PC-9 (cell line): ENCODE results near the gene PFKFB4. TPM values are rescaled to one million over a fixed set of nuclear protein-coding genes. Genes with fewer than 3 reads are reported as not detected.
A peak's percentile ranks its signal among the peaks of the same experiment; 100 is the strongest.

Source experiments
- BruUV-seq: library from RNA; stranded (reverse); fragments of 400-500 nt; replicated peaks from 2 replicates; lab custom pipeline; 2021; lab: Mats Ljungman, UMichigan
- CTCF ChIA-PET: fragments of 300-600 bp; sonication (Branson Sonifier 250); formaldehyde crosslinking; loops from one replicate; lab custom pipeline; 2022; ENCODE audit warnings: antibody characterized with exemption; lab: Charles Lee
- POLR2A ChIA-PET: fragments of 300-600 bp; sonication (Branson Sonifier 250); formaldehyde crosslinking; loops from one replicate; lab custom pipeline; 2022; ENCODE audit warnings: antibody characterized with exemption; ENCODE audit not compliant: unreplicated experiment; lab: Charles Lee
- DNase-seq, 2 experiments: peaks; one replicate each; pipeline versions ENCODE4 v3.0.0 to v3.0.0-alpha.2; 2015 to 2022; ENCODE audit warnings: mixed read lengths in 1 of 2
- H2AFZ ChIP-seq: fragments of 200-600 bp; sonication (generic); 2 replicates; pipeline ENCODE4 v1.8.1; 2017; ENCODE audit warnings: antibody characterized with exemption
- H3F3A ChIP-seq: fragments of 200-600 bp; sonication (generic); 2 replicates; pipeline ENCODE4 v1.8.1; 2017; ENCODE audit warnings: antibody characterized with exemption, mild to moderate bottlenecking, low read depth; ENCODE audit not compliant: insufficient read depth
- H3K27ac ChIP-seq: fragments of 200-600 bp; sonication (generic); 2 replicates; pipeline ENCODE4 v1.6.1; 2016; ENCODE audit warnings: mixed run types
- H3K27me3 ChIP-seq: fragments of 200-600 bp; sonication (generic); 2 replicates; pipeline ENCODE4 v1.6.1; 2016; ENCODE audit warnings: low read depth, mixed run types; ENCODE audit not compliant: insufficient read depth
- H3K36me3 ChIP-seq: fragments of 200-600 bp; sonication (generic); 2 replicates; pipeline ENCODE4 v1.6.1; 2016; ENCODE audit warnings: low read depth, mixed run types
- H3K4me1 ChIP-seq: fragments of 200-600 bp; sonication (generic); replicated peaks from 2 replicates; pipeline ENCODE4 v1.6.1; 2016; ENCODE audit warnings: mixed run types; ENCODE audit not compliant: insufficient read depth
- H3K4me2 ChIP-seq: fragments of 200-600 bp; sonication (generic); 2 replicates; pipeline ENCODE4 v1.6.1; 2017; ENCODE audit warnings: mixed run types
- H3K4me3 ChIP-seq: fragments of 200-600 bp; sonication (generic); 2 replicates; pipeline ENCODE4 v1.6.1; 2016; ENCODE audit warnings: mixed run types
- H3K79me2 ChIP-seq: fragments of 200-600 bp; sonication (generic); 2 replicates; pipeline ENCODE4 v1.6.1; 2017; ENCODE audit warnings: low read depth, mixed run types
- H3K9me2 ChIP-seq: fragments of 200-600 bp; sonication (generic); 2 replicates; pipeline ENCODE4 v1.8.1; 2017; ENCODE audit warnings: mild to moderate bottlenecking; ENCODE audit not compliant: insufficient read depth
- H3K9me3 ChIP-seq: fragments of 200-600 bp; sonication (generic); 2 replicates; pipeline ENCODE4 v1.8.1; 2016; ENCODE audit warnings: low read depth; ENCODE audit not compliant: insufficient read depth
- H4K20me1 ChIP-seq: fragments of 200-600 bp; sonication (generic); 2 replicates; pipeline ENCODE4 v1.8.1; 2017; ENCODE audit not compliant: insufficient read depth
- CTCF ChIP-seq: fragments of 200-600 bp; sonication (generic); conservative IDR thresholded peaks from 2 replicates; pipeline ENCODE4 v1.6.1; 2017; ENCODE audit warnings: mixed run types, antibody characterized with exemption, mild to moderate bottlenecking, moderate library complexity
- EZH2 ChIP-seq: fragments of 200-600 bp; sonication (generic); IDR thresholded peaks from 2 replicates; pipeline ENCODE4 v1.8.0; 2017; ENCODE audit warnings: antibody characterized with exemption, low read depth
- intact Hi-C: fragments of 100-400 bp; cut with micrococcal nuclease; formaldehyde crosslinking; loops from one replicate; pipeline ENCODE4 v1.10.0; 2022; ENCODE audit not compliant: unreplicated experiment
- total RNA-seq: library from RNA; stranded (reverse); gene quantifications from 2 replicates; pipeline ENCODE4 v1.2.3, GENCODE V29; 2021

Gene PFKFB4
- total RNA-seq, 1 experiment from 2014 or later = 13.3 TPM

GRCh38 chr3:48504051-48504946 is 52.3 kb downstream of the PFKFB4 start, which contains the start of gene SHISA5:
SHISA5 (minus strand) TSS chr3:48504174; CDS start chr3:48504094, 80 bp downstream.
- intact Hi-C loops = loop anchor here (10.0 kb wide), 1 partner anchor 411 kb away; the partner anchor contains the start of gene ARIH2
- no peaks in the 10 kb centered on the region for H4K20me1 ChIP-seq
- no peaks in the 10 kb centered on the region for H3K27me3 ChIP-seq
- POLR2A ChIA-PET = interaction anchor here (0.6 kb wide), 1 partner anchor 94 kb away, joined by 4 read pairs; no protein-coding TSS in a partner anchor
- H3F3A ChIP-seq = peaks cover 31% of the 10 kb centered on the region
- H3K9me3 ChIP-seq = no peaks in the 10 kb centered on the region
- H3K9me2 ChIP-seq = no peaks in the 10 kb centered on the region
- H2AFZ ChIP-seq = peak within 1 kb of the TSS; percentile 91
- no peak for TF ChIP-seq CTCF
- peaks cover 76% of the 10 kb centered on the region for H3K4me1 ChIP-seq
- peak in 1 of 2 experiments; percentile 55 for DNase-seq
- H3K36me3 ChIP-seq = no peaks in the 10 kb centered on the region
- peak within 1 kb of the TSS; percentile 71 for H3K4me3 ChIP-seq
- CTCF ChIA-PET = interaction anchor here (0.6 kb wide), 1 partner anchor 48 kb away, joined by 6 read pairs; no protein-coding TSS in a partner anchor
- peak within 1 kb of the TSS; percentile 93 for H3K4me2 ChIP-seq
- peaks cover 18% of the 10 kb centered on the region for H3K79me2 ChIP-seq
- 0 out of 2 replicates have a peak within 1 kb of the TSS, but pooled peaks have one; percentile 29 for H3K27ac ChIP-seq
- no TSS peak for BruUV-seq

DNA sequence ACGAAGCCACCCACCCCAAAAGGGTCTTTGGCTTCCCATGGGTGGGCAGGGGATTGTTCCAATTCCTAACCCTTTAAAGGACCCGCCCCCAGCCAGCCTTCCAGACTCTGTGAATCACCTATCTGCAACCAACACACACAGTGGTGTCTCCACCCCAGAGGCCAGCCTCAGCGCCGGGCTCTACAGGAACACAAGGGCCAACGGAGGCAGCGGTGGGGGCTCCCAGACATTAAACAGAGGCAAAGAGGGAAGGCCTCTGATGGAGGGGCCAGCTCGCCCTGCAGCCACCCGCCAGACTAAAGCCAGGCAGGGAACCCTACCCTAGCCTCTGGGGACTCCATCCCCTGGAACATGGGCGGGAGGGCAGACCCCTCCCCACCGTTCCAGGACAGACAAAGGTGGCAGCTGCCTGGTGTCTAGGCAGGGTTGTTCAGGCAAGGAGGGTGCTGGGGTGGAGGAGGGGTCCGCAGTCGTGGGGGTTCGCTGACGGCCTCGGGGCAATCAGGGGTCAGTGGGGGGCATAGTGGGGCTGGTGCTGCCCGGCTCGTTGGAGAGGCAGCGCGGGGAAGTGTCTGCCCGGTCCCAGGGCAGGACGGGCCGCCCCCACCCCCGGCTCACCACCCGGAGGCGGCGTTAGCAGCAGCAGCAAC is 53.1 kb downstream of the PFKFB4 start:
- Histone ChIP-seq H3K4me2 (peak overlapping the region; percentile 93), H3K36me3 (no peaks in the 10 kb centered on the region), H3K9me2 (no peaks in the 10 kb centered on the region), H4K20me1 (no peaks in the 10 kb centered on the region), H3K79me2 (peaks cover 18% of the 10 kb centered on the region), H3K4me1 (peaks cover 70% of the 10 kb centered on the region), H3K27ac (0 out of 2 replicates have a peak overlapping the region, but pooled peaks have one; percentile 16), H2AFZ (peak overlapping the region; percentile 91), H3F3A (peaks cover 25% of the 10 kb centered on the region), H3K9me3 (no peaks in the 10 kb centered on the region), H3K27me3 (no peaks in the 10 kb centered on the region), H3K4me3 (peak overlapping the region; percentile 71)
- CTCF ChIA-PET = interaction anchor here (0.6 kb wide), 1 partner anchor 64 kb away, joined by 8 read pairs; no protein-coding TSS in a partner anchor
- POLR2A ChIA-PET = no interaction called here
- peak in 1 of 2 experiments; percentile 38 for DNase-seq
- BruUV-seq = no TSS peak
- TF ChIP-seq CTCF = no peak
- intact Hi-C loops = loop anchor here (10.0 kb wide), 1 partner anchor 411 kb away; the partner anchor contains the start of gene ARIH2

DNA sequence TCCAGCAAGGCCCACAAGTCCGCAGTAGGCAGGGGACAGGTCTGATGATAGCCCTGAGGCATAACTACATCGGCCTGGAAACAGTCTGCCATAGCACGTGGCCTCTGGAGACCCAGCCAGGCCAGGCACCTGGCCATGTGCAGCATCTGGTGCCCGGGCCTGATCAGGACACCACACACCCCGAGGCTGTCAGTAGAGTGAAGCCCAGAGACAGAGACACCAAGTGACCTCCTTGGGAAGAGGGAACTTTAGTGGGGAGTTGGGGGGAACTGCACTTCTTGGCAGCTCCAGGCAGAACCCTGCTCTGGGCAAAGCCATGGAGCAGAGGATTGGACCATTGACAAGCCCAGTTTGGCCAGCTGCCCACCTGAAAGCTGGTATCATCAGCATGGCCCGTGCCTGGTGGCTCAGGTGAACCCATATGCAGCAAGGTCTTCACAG is 53.9 kb downstream of the PFKFB4 start:
- Histone ChIP-seq H2AFZ (no peak overlapping the region), H3K9me3 (no peaks in the 10 kb centered on the region), H3K4me1 (peaks cover 62% of the 10 kb centered on the region), H3K4me2 (peak overlapping the region; percentile 93), H3K27me3 (no peaks in the 10 kb centered on the region), H3K79me2 (peaks cover 18% of the 10 kb centered on the region), H4K20me1 (no peaks in the 10 kb centered on the region), H3K27ac (0 out of 2 replicates have a peak overlapping the region, but pooled peaks have one; percentile 16), H3K36me3 (no peaks in the 10 kb centered on the region), H3K4me3 (peak overlapping the region; percentile 71; the same call in 1 of the 2 replicates), H3K9me2 (no peaks in the 10 kb centered on the region), H3F3A (peaks cover 18% of the 10 kb centered on the region)
- TF ChIP-seq CTCF (no peak), EZH2 (no peak)
- POLR2A ChIA-PET = no interaction called here
- CTCF ChIA-PET = no interaction called here
- intact Hi-C loops = loop anchor here (10.0 kb wide), 1 partner anchor 412 kb away; the partner anchor contains the start of gene ARIH2
- BruUV-seq = no TSS peak
- no peak for DNase-seq
